ENCODE measurements around the gene ABHD10. TPM values are rescaled to one million over a fixed set of nuclear protein-coding genes. Genes with fewer than 3 reads are reported as not detected.

ABHD10 gene
- total and polyA plus RNA-seq, 2 experiments from 2014 or later, result 25.6 to 36.2 TPM

DNA sequence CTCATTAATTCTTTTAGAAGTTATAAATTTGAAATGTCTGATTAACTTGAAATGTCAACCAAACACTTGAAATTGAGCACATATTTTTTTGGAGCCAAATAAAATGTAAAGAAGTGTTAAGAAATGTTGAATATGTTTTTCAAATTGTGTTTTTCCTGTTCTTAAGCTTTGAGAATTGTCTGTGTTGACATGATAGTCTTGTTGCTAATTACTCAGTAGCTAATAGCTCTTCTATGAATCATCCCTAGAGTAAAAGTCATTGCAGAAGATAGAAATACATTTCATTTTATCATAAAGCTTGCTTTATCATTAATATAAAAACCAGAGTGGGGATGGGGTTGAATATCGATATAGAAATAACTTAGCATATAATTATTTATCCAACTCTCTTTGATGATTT, 41.9 kb upstream of the ABHD10 start:
- 97% methylated on average over 1 of the region's 1 CpG for WGBS (ENCODE audit: low lambda C conversion rate, missing lambda C conversion rate)

DNA sequence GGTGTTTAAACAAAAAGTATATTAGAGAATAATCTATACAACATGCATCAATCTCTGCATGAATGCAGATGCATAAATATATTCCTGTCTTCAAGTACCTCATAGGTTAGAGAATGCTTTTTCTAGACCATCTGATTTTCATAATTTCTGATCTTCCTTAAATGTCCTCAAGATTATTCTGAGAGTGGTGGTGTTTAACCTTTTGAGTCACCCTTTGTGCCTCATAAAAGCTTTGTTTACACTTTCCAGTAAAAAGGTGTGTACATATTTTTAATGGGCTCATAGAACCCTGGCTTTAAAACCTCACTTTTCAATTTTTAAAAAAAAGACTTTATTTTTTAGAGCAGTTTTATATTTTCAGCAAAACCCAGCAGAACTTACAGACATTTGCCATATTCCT, 41.0 kb upstream of the ABHD10 start:
- no peak for DNase-seq (ENCODE audit: low spot score)
- no peaks in the 10 kb centered on the region for H3K9me3 ChIP-seq (ENCODE audit: low read depth)
- no peak overlapping the region for H3K27ac ChIP-seq
- no peaks in the 10 kb centered on the region for H4K20me1 ChIP-seq (ENCODE audit: insufficient read depth, poor library complexity, severe bottlenecking)
- no peak overlapping the region for H3K4me3 ChIP-seq
- H3K9me2 ChIP-seq (replicated peaks; ENCODE audit: insufficient read depth), result no peaks in the 10 kb centered on the region
- H3K4me1 ChIP-seq (ENCODE audit: insufficient read depth), result peaks cover 32% of the 10 kb centered on the region
- TF ChIP-seq EZH2 (IDR thresholded peaks at IDR 0.05; ENCODE audit: borderline replicate concordance) (no peak), EZH2phosphoT487 (IDR thresholded peaks at IDR 0.05; ENCODE audit: low read depth, severe bottlenecking, unreplicated experiment) (no peak)
- TF ChIP-seq, protein P1, sequence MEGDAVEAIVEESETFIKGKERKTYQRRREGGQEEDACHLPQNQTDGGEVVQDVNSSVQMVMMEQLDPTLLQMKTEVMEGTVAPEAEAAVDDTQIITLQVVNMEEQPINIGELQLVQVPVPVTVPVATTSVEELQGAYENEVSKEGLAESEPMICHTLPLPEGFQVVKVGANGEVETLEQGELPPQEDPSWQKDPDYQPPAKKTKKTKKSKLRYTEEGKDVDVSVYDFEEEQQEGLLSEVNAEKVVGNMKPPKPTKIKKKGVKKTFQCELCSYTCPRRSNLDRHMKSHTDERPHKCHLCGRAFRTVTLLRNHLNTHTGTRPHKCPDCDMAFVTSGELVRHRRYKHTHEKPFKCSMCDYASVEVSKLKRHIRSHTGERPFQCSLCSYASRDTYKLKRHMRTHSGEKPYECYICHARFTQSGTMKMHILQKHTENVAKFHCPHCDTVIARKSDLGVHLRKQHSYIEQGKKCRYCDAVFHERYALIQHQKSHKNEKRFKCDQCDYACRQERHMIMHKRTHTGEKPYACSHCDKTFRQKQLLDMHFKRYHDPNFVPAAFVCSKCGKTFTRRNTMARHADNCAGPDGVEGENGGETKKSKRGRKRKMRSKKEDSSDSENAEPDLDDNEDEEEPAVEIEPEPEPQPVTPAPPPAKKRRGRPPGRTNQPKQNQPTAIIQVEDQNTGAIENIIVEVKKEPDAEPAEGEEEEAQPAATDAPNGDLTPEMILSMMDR (IDR thresholded peaks at IDR 0.05; ENCODE audit: poor library complexity), result no peak
- no peak overlapping the region for H2AFZ ChIP-seq
- no peaks in the 10 kb centered on the region for H3K36me3 ChIP-seq (replicated peaks; ENCODE audit: insufficient read depth, low read depth)
- no peaks in the 10 kb centered on the region for H3K27me3 ChIP-seq
- no peak overlapping the region for H3K4me2 ChIP-seq
- H3K79me2 ChIP-seq, result no peaks in the 10 kb centered on the region

More for the DNA sequence above, 41.9 kb upstream of the ABHD10 start:
- no peak overlapping the region for H3K4me2 ChIP-seq
- H2AFZ ChIP-seq, result no peak overlapping the region
- H3K4me3 ChIP-seq, result no peak overlapping the region
- no peak for DNase-seq (ENCODE audit: low spot score)
- H3K27ac ChIP-seq, result peak overlapping the region; percentile 42
- no peaks in the 10 kb centered on the region for H4K20me1 ChIP-seq (ENCODE audit: insufficient read depth, poor library complexity, severe bottlenecking)
- no peaks in the 10 kb centered on the region for H3K9me2 ChIP-seq (replicated peaks; ENCODE audit: insufficient read depth)
- H3K9me3 ChIP-seq (ENCODE audit: low read depth), result no peaks in the 10 kb centered on the region
- H3K36me3 ChIP-seq (replicated peaks; ENCODE audit: insufficient read depth, low read depth), result no peaks in the 10 kb centered on the region
- H3K79me2 ChIP-seq, result no peaks in the 10 kb centered on the region
- TF ChIP-seq EZH2 (IDR thresholded peaks at IDR 0.05; ENCODE audit: borderline replicate concordance), result no peak
- no peak for TF ChIP-seq EZH2phosphoT487 (IDR thresholded peaks at IDR 0.05; ENCODE audit: low read depth, severe bottlenecking, unreplicated experiment)
- TF ChIP-seq, protein P1 (IDR thresholded peaks at IDR 0.05; ENCODE audit: poor library complexity), result no peak
- peaks cover 34% of the 10 kb centered on the region for H3K4me1 ChIP-seq (ENCODE audit: insufficient read depth)
- H3K27me3 ChIP-seq, result no peaks in the 10 kb centered on the region

DNA sequence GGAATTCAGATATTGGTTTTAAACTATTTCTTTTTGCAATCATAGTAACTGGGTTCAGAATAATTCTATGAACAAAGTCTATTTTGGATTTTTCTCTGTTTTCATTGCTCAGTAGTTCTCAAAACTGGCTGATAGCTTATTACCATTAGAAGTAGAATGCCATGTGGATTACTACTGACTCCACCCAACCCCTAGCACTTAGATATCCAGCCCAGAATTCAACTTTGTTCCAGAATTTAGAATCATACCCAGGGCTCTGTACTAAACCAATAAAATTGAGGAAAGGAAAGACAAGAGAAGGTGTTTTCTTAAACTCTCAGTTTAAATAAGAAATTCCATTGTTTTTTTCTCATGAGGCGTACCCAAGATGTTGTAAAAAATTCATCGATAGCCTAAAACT, 39.0 kb upstream of the ABHD10 start:
- 85% methylated on average over 2 of the region's 2 CpGs for WGBS (ENCODE audit: low lambda C conversion rate, missing lambda C conversion rate)
- no peaks in the 10 kb centered on the region for H4K20me1 ChIP-seq (ENCODE audit: insufficient read depth, poor library complexity, severe bottlenecking)
- H3K36me3 ChIP-seq (replicated peaks; ENCODE audit: insufficient read depth, low read depth), result no peaks in the 10 kb centered on the region
- H3K9me3 ChIP-seq (ENCODE audit: low read depth), result no peaks in the 10 kb centered on the region
- peaks cover 13% of the 10 kb centered on the region for H3K4me1 ChIP-seq (ENCODE audit: insufficient read depth)
- no peak for DNase-seq (ENCODE audit: low spot score)
- H2AFZ ChIP-seq, result no peak overlapping the region
- H3K27me3 ChIP-seq, result no peaks in the 10 kb centered on the region
- no peak overlapping the region for H3K4me2 ChIP-seq
- no peak for TF ChIP-seq EZH2 (IDR thresholded peaks at IDR 0.05; ENCODE audit: borderline replicate concordance)
- TF ChIP-seq, protein P1 (IDR thresholded peaks at IDR 0.05; ENCODE audit: poor library complexity), result no peak
- no peak for TF ChIP-seq EZH2phosphoT487 (IDR thresholded peaks at IDR 0.05; ENCODE audit: low read depth, severe bottlenecking, unreplicated experiment)
- H3K4me3 ChIP-seq, result no peak overlapping the region
- no peaks in the 10 kb centered on the region for H3K79me2 ChIP-seq
- no peak overlapping the region for H3K27ac ChIP-seq
- H3K9me2 ChIP-seq (replicated peaks; ENCODE audit: insufficient read depth), result no peaks in the 10 kb centered on the region

DNA sequence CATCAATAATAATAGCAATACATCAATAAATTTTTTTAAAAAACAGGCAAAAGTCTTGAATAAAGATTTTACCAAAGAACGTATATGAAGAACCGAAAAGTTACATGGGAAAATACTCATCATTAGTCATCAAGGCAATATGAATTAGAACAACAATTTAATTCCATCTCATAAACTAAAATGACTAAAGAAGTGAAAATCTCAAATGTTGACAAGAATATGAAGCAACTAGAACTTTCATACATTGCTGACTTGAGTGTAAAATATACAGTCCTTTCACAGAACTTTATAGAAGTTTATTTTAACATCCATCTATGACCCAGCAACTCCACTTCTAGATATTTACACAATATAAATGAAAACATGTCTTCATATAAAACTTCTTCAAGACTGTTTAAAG, 35.3 kb upstream of the ABHD10 start:
- Histone ChIP-seq H4K20me1 (ENCODE audit: insufficient read depth, poor library complexity, severe bottlenecking) (no peaks in the 10 kb centered on the region), H3K4me3 (no peak overlapping the region), H3K4me2 (no peak overlapping the region), H3K79me2 (no peaks in the 10 kb centered on the region), H3K4me1 (ENCODE audit: insufficient read depth) (no peaks in the 10 kb centered on the region), H3K27me3 (no peaks in the 10 kb centered on the region), H3K27ac (no peak overlapping the region), H3K9me2 (replicated peaks; ENCODE audit: insufficient read depth) (no peaks in the 10 kb centered on the region), H3K9me3 (ENCODE audit: low read depth) (no peaks in the 10 kb centered on the region), H3K36me3 (replicated peaks; ENCODE audit: insufficient read depth, low read depth) (no peaks in the 10 kb centered on the region), H2AFZ (no peak overlapping the region)
- TF ChIP-seq EZH2phosphoT487 (IDR thresholded peaks at IDR 0.05; ENCODE audit: low read depth, severe bottlenecking, unreplicated experiment) (no peak), EZH2 (IDR thresholded peaks at IDR 0.05; ENCODE audit: borderline replicate concordance) (no peak)
- TF ChIP-seq, protein P1 (IDR thresholded peaks at IDR 0.05; ENCODE audit: poor library complexity), result no peak
- 93% methylated on average over 2 of the region's 2 CpGs for WGBS (ENCODE audit: low lambda C conversion rate, missing lambda C conversion rate)
- DNase-seq (ENCODE audit: low spot score), result no peak

All from hepatocyte (in vitro differentiated cells).